HG02938 (cell line): Measurements from ENCODE around the gene RNF220.
"Not testable (repeated sequence)": the region's sequence is repeated elsewhere in the genome, so short reads cannot be mapped to it uniquely, and the experiment has no call there.

Source experiments
- ATAC-seq: cut with Tn5 transposase; IDR thresholded peaks from one replicate; pipeline ENCODE4 v1.9.1; 2021; ENCODE audit warnings: mild to moderate bottlenecking, moderate library complexity; ENCODE audit not compliant: unreplicated experiment

RNF220 gene

DNA sequence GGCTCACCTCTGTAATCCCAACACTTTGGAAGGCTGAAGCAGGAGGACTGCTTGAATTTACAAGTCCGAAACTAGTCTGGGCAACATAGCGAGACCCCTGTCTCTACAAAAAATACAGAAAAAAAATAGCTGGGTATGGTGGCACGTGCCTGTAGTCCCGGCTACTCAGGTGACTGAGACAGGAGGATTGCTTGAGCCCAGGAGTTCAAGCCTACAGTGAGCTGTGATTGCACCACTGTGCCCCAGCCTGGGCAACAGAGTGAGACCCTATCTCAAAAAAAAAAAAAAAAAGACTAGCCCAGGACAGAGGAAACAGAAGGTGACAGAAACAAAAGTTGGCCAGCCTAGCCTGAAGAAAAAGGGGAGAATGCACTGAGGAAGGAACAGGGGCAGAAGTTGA is 290.6 kb downstream of the RNF220 start:
- ATAC-seq, result no peak

DNA sequence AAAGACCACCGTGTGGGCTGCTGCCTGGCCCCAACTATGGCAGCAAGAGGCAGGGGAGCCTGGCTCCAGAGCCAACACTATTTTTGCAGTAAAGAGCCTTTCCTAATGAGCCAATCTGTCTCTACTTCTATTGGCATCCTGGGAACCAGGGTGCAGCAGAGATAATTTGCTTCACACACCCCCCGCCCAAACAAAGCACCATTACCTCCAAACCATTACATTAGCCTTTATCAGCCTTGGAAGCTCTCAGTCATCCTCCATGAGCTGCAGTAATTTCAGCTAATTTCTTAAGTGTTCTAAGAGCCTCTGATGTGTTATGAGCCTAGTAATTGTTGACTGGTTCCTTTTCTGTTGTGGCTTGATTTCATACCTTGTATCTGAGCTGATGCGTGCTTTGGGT is 291.0 kb downstream of the RNF220 start:
- ATAC-seq, result no peak

DNA sequence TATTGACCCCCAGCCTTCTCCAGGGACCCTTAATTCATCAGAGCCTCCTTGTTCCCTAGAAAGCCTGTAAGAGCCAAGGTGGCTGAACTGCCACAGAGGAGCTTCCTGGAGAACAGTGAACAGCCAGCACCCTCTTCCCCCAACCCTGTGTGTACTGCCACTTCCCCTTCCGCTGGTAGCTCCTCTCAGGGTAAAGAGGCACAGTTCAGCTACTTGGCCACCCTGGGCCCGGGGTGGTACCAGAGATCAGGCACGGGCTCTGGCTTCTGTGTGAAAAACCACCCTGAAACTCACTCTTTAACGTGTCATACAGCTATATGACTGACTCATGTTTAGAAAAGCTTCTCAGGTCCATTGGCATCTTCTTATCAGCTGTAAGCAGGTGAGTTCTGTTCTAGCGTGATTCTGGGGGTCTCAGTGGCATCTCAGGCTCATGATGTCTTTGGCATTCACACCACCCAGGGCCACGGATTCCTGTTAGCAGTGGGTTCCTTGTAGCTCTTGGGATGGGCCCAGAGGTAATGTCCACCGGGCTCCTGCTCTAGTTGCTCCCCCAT is 291.8 kb downstream of the RNF220 start:
- ATAC-seq, result no peak

GRCh38 chr1:44698138-44698537 is 293.1 kb downstream of the RNF220 start:
- no peak for ATAC-seq

DNA sequence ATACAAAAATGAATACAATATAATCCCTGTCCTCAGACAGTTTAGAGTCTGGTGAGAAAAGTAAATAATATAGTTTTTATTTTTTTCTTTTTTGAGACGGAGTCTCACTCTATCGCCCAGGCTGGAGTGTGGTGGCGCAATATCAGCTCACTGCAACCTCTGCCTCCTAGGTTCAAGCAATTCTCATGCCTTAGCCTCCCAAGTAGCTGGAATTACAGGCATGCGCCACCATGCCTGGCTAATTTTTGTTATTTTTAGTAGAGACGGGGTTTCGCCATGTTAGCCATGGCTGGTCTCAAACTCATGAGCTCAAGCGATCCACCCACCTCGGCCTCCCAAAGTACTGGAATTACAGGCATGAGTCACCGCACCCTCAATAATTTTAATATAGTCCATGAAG is 294.3 kb downstream of the RNF220 start:
- not testable (repeated sequence) for ATAC-seq

- ATAC-seq, result no peak
Observed at GRCh38 chr1:44700573-44700972, 295.5 kb downstream of the RNF220 start.

- ATAC-seq, result no peak
Observed at GRCh38 chr1:44701141-44701573, 296.1 kb downstream of the RNF220 start.
